Measurements from ENCODE around the gene UMPS.
A peak's percentile ranks its signal among the peaks of the same experiment; 100 is the strongest.

UMPS gene

GRCh38 chr3:124730129-124730940, at the start of gene UMPS:
TSS of gene UMPS (plus strand) at chr3:124730452. CDS start at chr3:124730472, 20 bp downstream.
- peak within 1 kb of the TSS; percentile 75 for H3K27ac ChIP-seq
- TF ChIP-seq, protein P1, sequence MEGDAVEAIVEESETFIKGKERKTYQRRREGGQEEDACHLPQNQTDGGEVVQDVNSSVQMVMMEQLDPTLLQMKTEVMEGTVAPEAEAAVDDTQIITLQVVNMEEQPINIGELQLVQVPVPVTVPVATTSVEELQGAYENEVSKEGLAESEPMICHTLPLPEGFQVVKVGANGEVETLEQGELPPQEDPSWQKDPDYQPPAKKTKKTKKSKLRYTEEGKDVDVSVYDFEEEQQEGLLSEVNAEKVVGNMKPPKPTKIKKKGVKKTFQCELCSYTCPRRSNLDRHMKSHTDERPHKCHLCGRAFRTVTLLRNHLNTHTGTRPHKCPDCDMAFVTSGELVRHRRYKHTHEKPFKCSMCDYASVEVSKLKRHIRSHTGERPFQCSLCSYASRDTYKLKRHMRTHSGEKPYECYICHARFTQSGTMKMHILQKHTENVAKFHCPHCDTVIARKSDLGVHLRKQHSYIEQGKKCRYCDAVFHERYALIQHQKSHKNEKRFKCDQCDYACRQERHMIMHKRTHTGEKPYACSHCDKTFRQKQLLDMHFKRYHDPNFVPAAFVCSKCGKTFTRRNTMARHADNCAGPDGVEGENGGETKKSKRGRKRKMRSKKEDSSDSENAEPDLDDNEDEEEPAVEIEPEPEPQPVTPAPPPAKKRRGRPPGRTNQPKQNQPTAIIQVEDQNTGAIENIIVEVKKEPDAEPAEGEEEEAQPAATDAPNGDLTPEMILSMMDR (conservative IDR thresholded peaks at IDR 0.05), result no peak

GRCh38 chr3:124680521-124680920, 49.7 kb upstream of the UMPS start:
- H3K27ac ChIP-seq, result no peak overlapping the region
- TF ChIP-seq, protein P1 (conservative IDR thresholded peaks at IDR 0.05), result no peak

- TF ChIP-seq, protein P1 (conservative IDR thresholded peaks at IDR 0.05), result no peak
- no peak overlapping the region for H3K27ac ChIP-seq
Measured at GRCh38 chr3:124682263-124682662, 48.0 kb upstream of the UMPS start.

GRCh38 chr3:124684459-124684858, 45.8 kb upstream of the UMPS start:
- H3K27ac ChIP-seq, result no peak overlapping the region
- TF ChIP-seq, protein P1 (conservative IDR thresholded peaks at IDR 0.05), result no peak

DNA sequence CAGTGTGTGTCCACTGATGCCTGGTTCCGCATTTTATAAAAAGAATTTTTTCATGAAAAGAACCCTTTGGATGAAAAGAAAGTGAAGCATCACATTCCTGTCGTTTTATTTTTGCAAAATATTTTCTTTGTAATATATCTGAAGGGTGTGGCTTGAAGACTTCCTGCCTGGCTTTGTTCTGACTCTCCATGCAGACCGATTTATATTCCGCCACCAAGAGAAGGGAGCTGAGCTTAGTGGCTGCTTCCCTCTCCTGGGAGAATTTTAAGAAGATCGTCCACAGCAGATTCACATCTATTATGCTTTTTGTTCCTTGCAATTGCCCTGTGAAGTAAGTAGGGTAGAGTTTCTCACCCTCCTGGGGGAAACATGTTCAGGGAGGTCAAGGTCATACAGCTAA, 45.2 kb upstream of the UMPS start:
- TF ChIP-seq, protein P1 (conservative IDR thresholded peaks at IDR 0.05), result no peak
- no peak overlapping the region for H3K27ac ChIP-seq

DNA sequence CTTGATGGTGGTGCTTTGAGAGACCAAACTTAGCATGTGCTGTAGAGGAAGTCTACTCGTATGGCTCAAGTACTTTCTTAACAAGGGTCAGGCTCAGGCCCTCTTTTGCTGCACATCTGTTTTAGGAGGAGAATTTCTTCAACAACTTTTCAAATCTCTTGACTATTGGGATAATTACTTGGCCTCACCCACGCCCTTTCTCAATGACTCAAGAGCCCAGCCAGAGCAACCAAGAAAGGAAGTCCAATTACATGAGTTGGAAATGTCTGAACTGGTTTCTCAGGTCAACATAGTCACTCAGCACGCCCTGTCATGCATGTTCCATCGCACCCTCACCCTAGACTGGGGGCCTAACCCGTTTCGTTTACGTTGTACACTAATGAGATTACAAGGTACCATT, 44.8 kb upstream of the UMPS start:
- TF ChIP-seq, protein P1 (conservative IDR thresholded peaks at IDR 0.05), result no peak
- H3K27ac ChIP-seq, result no peak overlapping the region

GRCh38 chr3:124686028-124686670, 44.1 kb upstream of the UMPS start:
- no peak overlapping the region for H3K27ac ChIP-seq
- TF ChIP-seq, protein P1 (conservative IDR thresholded peaks at IDR 0.05), result no peak
